ENCODE data around the gene DIAPH2.

DIAPH2 gene

GRCh38 chrX:97358941-97359340 is 674.3 kb downstream of the DIAPH2 start:
- POLR2A ChIA-PET (ENCODE audit: low non-redundant PET) = no interaction called here
- CTCF ChIA-PET = no interaction called here
- no peak for DNase-seq (ENCODE audit: low spot score)

GRCh38 chrX:97363843-97364242 is 679.2 kb downstream of the DIAPH2 start:
- DNase-seq (ENCODE audit: low spot score) = no peak
- TF ChIP-seq, protein P1, sequence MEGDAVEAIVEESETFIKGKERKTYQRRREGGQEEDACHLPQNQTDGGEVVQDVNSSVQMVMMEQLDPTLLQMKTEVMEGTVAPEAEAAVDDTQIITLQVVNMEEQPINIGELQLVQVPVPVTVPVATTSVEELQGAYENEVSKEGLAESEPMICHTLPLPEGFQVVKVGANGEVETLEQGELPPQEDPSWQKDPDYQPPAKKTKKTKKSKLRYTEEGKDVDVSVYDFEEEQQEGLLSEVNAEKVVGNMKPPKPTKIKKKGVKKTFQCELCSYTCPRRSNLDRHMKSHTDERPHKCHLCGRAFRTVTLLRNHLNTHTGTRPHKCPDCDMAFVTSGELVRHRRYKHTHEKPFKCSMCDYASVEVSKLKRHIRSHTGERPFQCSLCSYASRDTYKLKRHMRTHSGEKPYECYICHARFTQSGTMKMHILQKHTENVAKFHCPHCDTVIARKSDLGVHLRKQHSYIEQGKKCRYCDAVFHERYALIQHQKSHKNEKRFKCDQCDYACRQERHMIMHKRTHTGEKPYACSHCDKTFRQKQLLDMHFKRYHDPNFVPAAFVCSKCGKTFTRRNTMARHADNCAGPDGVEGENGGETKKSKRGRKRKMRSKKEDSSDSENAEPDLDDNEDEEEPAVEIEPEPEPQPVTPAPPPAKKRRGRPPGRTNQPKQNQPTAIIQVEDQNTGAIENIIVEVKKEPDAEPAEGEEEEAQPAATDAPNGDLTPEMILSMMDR (conservative IDR thresholded peaks at IDR 0.05; ENCODE audit: low read depth) = no peak
- POLR2A ChIA-PET (ENCODE audit: low non-redundant PET) = no interaction called here
- CTCF ChIA-PET = no interaction called here
- H3K27ac ChIP-seq = no peak overlapping the region

More at GRCh38 chrX:97358941-97359340, 674.3 kb downstream of the DIAPH2 start:
- TF ChIP-seq, protein P1 (conservative IDR thresholded peaks at IDR 0.05; ENCODE audit: low read depth) = no peak
- H3K27ac ChIP-seq = no peak overlapping the region

GRCh38 chrX:97366237-97366636 is 681.6 kb downstream of the DIAPH2 start:
- no peak for DNase-seq (ENCODE audit: low spot score)
- H3K27ac ChIP-seq = no peak overlapping the region

GRCh38 chrX:97367125-97367524 is 682.5 kb downstream of the DIAPH2 start:
- TF ChIP-seq, protein P1 (conservative IDR thresholded peaks at IDR 0.05; ENCODE audit: low read depth) = no peak
- ChIA-PET POLR2A (ENCODE audit: low non-redundant PET) (no interaction called here), CTCF (no interaction called here)
- no peak overlapping the region for H3K27ac ChIP-seq
- no peak for DNase-seq (ENCODE audit: low spot score)

More at GRCh38 chrX:97366237-97366636, 681.6 kb downstream of the DIAPH2 start:
- ChIA-PET CTCF (no interaction called here), POLR2A (ENCODE audit: low non-redundant PET) (no interaction called here)
- TF ChIP-seq, protein P1 (conservative IDR thresholded peaks at IDR 0.05; ENCODE audit: low read depth) = no peak

DNA sequence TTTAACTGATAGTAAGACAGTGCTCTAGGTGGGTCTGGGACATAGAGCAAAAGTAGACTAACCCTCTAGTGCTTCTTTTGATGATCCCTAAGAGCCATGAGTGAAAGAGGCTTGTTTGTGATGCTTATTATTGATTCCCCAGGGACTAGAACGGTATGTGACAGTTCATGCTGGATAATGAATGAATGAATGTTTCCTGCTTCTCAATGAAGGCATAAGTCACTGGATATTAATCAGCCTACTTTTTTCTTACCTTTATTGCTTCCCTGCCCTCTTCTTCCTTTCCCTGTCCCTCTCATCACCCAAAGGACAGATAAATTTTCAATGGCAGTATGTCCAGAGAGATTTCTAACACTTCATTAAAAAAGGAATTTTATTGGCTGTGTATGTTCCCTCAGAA is 685.3 kb downstream of the DIAPH2 start:
- CTCF ChIA-PET = no interaction called here
- POLR2A ChIA-PET (ENCODE audit: low non-redundant PET) = no interaction called here
- no peak for DNase-seq (ENCODE audit: low spot score)
- TF ChIP-seq, protein P1 (conservative IDR thresholded peaks at IDR 0.05; ENCODE audit: low read depth) = no peak
- no peak overlapping the region for H3K27ac ChIP-seq

DNA sequence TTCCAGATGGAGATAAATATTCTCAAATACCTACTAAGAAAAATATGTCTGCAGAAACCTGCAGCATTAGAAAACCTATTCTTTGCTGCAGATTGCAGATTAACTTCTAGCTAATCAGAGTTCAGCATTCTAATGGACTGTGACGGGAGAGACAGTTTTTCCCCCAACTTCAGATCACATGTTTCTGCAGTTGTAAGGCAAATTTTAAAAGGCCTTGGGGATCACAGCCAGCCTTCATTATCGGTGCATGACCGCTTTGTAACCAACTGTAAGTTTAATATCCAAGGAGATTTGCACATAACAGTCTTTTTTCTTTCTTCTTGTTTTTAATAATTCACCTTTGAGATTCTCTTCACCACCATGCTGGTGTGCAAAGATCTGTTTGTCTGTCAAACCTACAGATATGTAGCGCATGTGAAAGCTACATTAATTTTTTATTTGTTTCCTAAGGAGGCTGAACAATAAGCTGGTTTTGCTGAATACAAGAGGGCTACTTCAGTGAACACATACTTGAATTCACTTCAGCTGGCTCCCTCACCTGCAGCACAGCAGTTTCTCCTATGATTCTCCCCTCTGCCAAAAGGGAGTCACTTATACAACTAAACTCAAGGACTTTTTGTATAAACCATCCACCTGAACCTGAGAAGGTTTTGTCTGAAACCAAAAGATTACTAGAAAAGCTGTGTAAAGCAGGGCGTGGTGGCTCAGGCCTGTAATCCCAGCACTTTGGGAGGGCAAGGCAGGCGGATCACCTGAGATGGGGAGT is 687.5 kb downstream of the DIAPH2 start:
- ChIA-PET CTCF (no interaction called here), POLR2A (ENCODE audit: low non-redundant PET) (no interaction called here)
- DNase-seq (ENCODE audit: low spot score) = no peak
- TF ChIP-seq, protein P1 (conservative IDR thresholded peaks at IDR 0.05; ENCODE audit: low read depth) = no peak
- no peak overlapping the region for H3K27ac ChIP-seq
